Osteoblast (primary cell): Measurements from ENCODE around the gene CELF2. TPM values are rescaled to one million over a fixed set of nuclear protein-coding genes. Genes with fewer than 3 reads are reported as not detected.

Source experiments
- DNase-seq: peaks from one replicate; pipeline ENCODE4 v3.0.0; 2011; ENCODE audit warnings: low spot score, mixed read lengths; ENCODE audit not compliant: insufficient read length; ENCODE audit errors: missing footprints
- H2AFZ ChIP-seq: 2 replicates; pipeline ENCODE4 v1.6.0; 2011; ENCODE audit warnings: mild to moderate bottlenecking, low read length
- H3K27ac ChIP-seq: 2 replicates; pipeline ENCODE4 v1.5.1; 2011; ENCODE audit warnings: mild to moderate bottlenecking, low read depth, low read length, moderate library complexity
- H3K27me3 ChIP-seq: 2 replicates; pipeline ENCODE4 v1.6.0; 2012; ENCODE audit warnings: mild to moderate bottlenecking, control low read depth, inconsistent platforms, low read length, moderate library complexity; ENCODE audit not compliant: insufficient read depth
- H3K36me3 ChIP-seq: 2 replicates; pipeline ENCODE4 v1.5.1; 2011; ENCODE audit warnings: mild to moderate bottlenecking, low read length, control low read depth, moderate library complexity; ENCODE audit not compliant: insufficient read depth
- H3K4me1 ChIP-seq: 2 replicates; pipeline ENCODE4 v1.5.1; 2011; ENCODE audit warnings: mild to moderate bottlenecking, low read length, control low read depth, moderate library complexity; ENCODE audit not compliant: insufficient read depth
- H3K4me2 ChIP-seq: 2 replicates; pipeline ENCODE4 v1.6.0; 2011; ENCODE audit warnings: mild to moderate bottlenecking, low read length; ENCODE audit not compliant: insufficient read depth
- H3K4me3 ChIP-seq: fragments of 200-600 bp; sonication (generic); 3 replicates; pipeline ENCODE4 v1.5.1; 2012; ENCODE audit warnings: mild to moderate bottlenecking, low read length, inconsistent platforms; ENCODE audit not compliant: insufficient read depth
- H3K79me2 ChIP-seq: 2 replicates; pipeline ENCODE4 v1.6.0; 2012; ENCODE audit warnings: mild to moderate bottlenecking, low read length, control low read depth, inconsistent platforms; ENCODE audit not compliant: insufficient read depth
- H3K9me3 ChIP-seq: 2 replicates; pipeline ENCODE4 v1.5.1; 2011; ENCODE audit warnings: low read depth, low read length, control low read depth
- H4K20me1 ChIP-seq: 2 replicates; pipeline ENCODE4 v1.6.0; 2012; ENCODE audit warnings: mild to moderate bottlenecking, low read length, control low read depth; ENCODE audit not compliant: insufficient read depth
- CTCF ChIP-seq: IDR thresholded peaks from 2 replicates; pipeline ENCODE4 v1.5.1; 2011; ENCODE audit warnings: mild to moderate bottlenecking, low read depth, low read length, moderate library complexity; ENCODE audit errors: extremely low read depth
- total RNA-seq: library from RNA; depleted of rRNA; stranded (reverse); fragments of >200 nt; gene quantifications from 2 replicates; pipeline ENCODE4 v1.2.3, GENCODE V29; 2012

Gene CELF2
- total RNA-seq, 1 donor: 7.6 TPM

DNA sequence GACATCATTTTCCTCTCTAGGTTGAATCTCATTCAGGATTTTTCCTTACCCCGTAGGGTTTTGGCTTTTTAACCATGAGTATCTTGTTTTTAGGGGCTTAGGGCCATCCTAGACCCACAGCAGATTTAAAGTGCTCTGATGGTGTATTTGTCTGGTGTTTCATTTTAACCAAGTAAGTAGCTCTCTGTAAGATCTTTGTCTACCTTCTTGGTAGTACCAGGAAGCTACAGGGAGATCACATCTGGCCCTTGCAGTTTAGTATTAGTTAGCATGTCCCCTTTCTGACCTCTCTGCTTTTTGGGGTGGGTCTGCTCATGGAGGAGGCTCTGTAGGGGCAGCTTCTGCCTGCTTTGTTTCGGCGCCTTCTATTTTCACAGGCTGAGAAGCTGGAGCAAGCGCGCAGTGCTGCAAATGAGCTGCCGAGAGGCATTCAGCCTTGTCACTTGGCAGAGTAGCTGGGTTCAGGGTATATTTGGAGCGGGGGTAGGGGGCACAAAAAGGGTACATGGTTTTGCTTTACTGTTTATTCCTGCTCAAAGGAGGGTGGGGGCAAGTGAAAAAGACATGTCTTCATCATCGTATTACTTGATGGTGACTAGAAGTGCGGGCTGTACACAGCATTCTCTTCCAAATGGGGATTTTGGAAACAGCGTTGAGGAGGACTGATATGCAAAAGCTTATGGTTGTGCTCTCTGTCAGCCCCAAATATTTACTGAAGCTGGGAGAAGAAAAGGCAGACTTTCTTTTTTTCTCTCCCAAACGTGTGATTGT, 146.3 kb downstream of the CELF2 start:
- Histone ChIP-seq H3K27ac (no peak overlapping the region), H3K27me3 (no peaks in the 10 kb centered on the region), H4K20me1 (no peaks in the 10 kb centered on the region), H3K4me2 (no peak overlapping the region), H3K36me3 (no peaks in the 10 kb centered on the region), H3K4me3 (no peak overlapping the region), H2AFZ (no peak overlapping the region), H3K79me2 (no peaks in the 10 kb centered on the region), H3K9me3 (no peaks in the 10 kb centered on the region), H3K4me1 (no peaks in the 10 kb centered on the region)
- DNase-seq: no peak
- TF ChIP-seq CTCF: no peak

- Histone ChIP-seq H3K79me2 (no peaks in the 10 kb centered on the region), H3K4me2 (peak overlapping the region; percentile 39)
These were observed 146.8 kb downstream of the CELF2 start for GRCh38 chr10:11164551-11164802.

GRCh38 chr10:11164803-11165590, 147.3 kb downstream of the CELF2 start:
- TF ChIP-seq CTCF: no peak
- Histone ChIP-seq H3K27ac (no peak overlapping the region), H3K4me2 (peak overlapping the region; percentile 55), H2AFZ (peak overlapping the region; percentile 41), H3K36me3 (no peaks in the 10 kb centered on the region), H3K79me2 (no peaks in the 10 kb centered on the region), H3K27me3 (no peaks in the 10 kb centered on the region), H3K4me1 (no peaks in the 10 kb centered on the region), H3K4me3 (peak overlapping the region; percentile 43), H4K20me1 (no peaks in the 10 kb centered on the region), H3K9me3 (no peaks in the 10 kb centered on the region)
- DNase-seq: peak; percentile 75

More at GRCh38 chr10:11164551-11164802, 146.8 kb downstream of the CELF2 start:
- H3K4me1 ChIP-seq: no peaks in the 10 kb centered on the region
- H3K27me3 ChIP-seq: no peaks in the 10 kb centered on the region
- DNase-seq: no peak
- no peak overlapping the region for H3K4me3 ChIP-seq
- no peaks in the 10 kb centered on the region for H4K20me1 ChIP-seq
- no peaks in the 10 kb centered on the region for H3K9me3 ChIP-seq
- no peak for TF ChIP-seq CTCF
- no peak overlapping the region for H2AFZ ChIP-seq
- no peaks in the 10 kb centered on the region for H3K36me3 ChIP-seq
- no peak overlapping the region for H3K27ac ChIP-seq
